WTC11 (cell line): ENCODE measurements around the gene SLAMF1. TPM values are rescaled to one million over a fixed set of nuclear protein-coding genes. Genes with fewer than 3 reads are reported as not detected.

Experiments used
- ATAC-seq: fragments of 200-7000 bp; cut with Tn5 transposase; 2 replicates; pipeline ENCODE4 v1.10.0; 2021; ENCODE audit warnings: mild to moderate bottlenecking, moderate library complexity
- CTCF ChIA-PET: fragments of 300-600 bp; sonication (Branson Sonifier 250); formaldehyde crosslinking; loops from one replicate; lab custom pipeline; 2021; ENCODE audit warnings: antibody characterized with exemption; lab: Charles Lee
- POLR2A ChIA-PET: fragments of 350-600 bp; sonication (Branson Sonifier 250); formaldehyde crosslinking; loops from one replicate; lab custom pipeline; 2021; ENCODE audit warnings: antibody characterized with exemption; lab: Charles Lee
- DNase-seq: peaks from one replicate; pipeline ENCODE4 v3.0.0; 2021; ENCODE audit warnings: low spot score
- H3K27ac Mint-ChIP-seq: 2 replicates; pipeline ENCODE4 v1.8.0; 2021; ENCODE audit warnings: mixed read lengths
- H3K27me3 Mint-ChIP-seq: 2 replicates; pipeline ENCODE4 v1.8.0; 2021; ENCODE audit warnings: low read depth, mild to moderate bottlenecking, moderate library complexity, mixed read lengths
- H3K36me3 Mint-ChIP-seq: 2 replicates; pipeline ENCODE4 v1.8.0; 2021; ENCODE audit warnings: mixed read lengths
- H3K4me1 Mint-ChIP-seq: 2 replicates; pipeline ENCODE4 v1.8.0; 2022; ENCODE audit warnings: mixed read lengths
- H3K4me3 Mint-ChIP-seq: 2 replicates; pipeline ENCODE4 v1.8.0; 2021; ENCODE audit warnings: mild to moderate bottlenecking, moderate library complexity, mixed read lengths
- H3K9me3 Mint-ChIP-seq: 2 replicates; pipeline ENCODE4 v1.8.0; 2021; ENCODE audit warnings: mixed read lengths
- ATF1 ChIP-seq: sonication (generic); formaldehyde crosslinking; IDR thresholded peaks from 2 replicates; pipeline ENCODE4 v1.8.1; 2023; ENCODE audit warnings: mild to moderate bottlenecking, moderate library complexity, missing genetic modification reagents
- CBFB ChIP-seq: sonication (generic); formaldehyde crosslinking; IDR thresholded peaks from 2 replicates; pipeline ENCODE4 v1.8.1; 2022; ENCODE audit warnings: mild to moderate bottlenecking, low read depth, missing genetic modification reagents
- JUN ChIP-seq: sonication (generic); formaldehyde crosslinking; IDR thresholded peaks from 2 replicates; pipeline ENCODE4 v1.8.0; 2023; ENCODE audit warnings: mild to moderate bottlenecking, missing genetic modification reagents
- NFYB ChIP-seq: sonication (generic); formaldehyde crosslinking; conservative IDR thresholded peaks from 2 replicates; pipeline ENCODE4 v1.8.0; 2022; ENCODE audit warnings: low read depth, missing genetic modification reagents
- NR2C2 ChIP-seq: sonication (generic); formaldehyde crosslinking; IDR thresholded peaks from 2 replicates; pipeline ENCODE4 v1.8.0; 2022; ENCODE audit warnings: mild to moderate bottlenecking, missing genetic modification reagents
- RELA ChIP-seq: sonication (generic); formaldehyde crosslinking; IDR thresholded peaks from 2 replicates; pipeline ENCODE4 v1.8.1; 2022; ENCODE audit warnings: missing genetic modification reagents, mild to moderate bottlenecking, borderline replicate concordance
- SOX15 ChIP-seq: fragments of 250-450 bp; sonication (Bioruptor Pico); IDR thresholded peaks from 2 replicates; pipeline ENCODE4 v1.9.0; 2021; ENCODE audit warnings: mild to moderate bottlenecking
- TP53 ChIP-seq: sonication (generic); formaldehyde crosslinking; IDR thresholded peaks from 2 replicates; pipeline ENCODE4 v1.8.1; 2023; ENCODE audit warnings: mild to moderate bottlenecking, missing genetic modification reagents
- ZNF138 ChIP-seq: sonication (generic); formaldehyde crosslinking; conservative IDR thresholded peaks from 2 replicates; pipeline ENCODE4 v1.8.1; 2022; ENCODE audit warnings: mild to moderate bottlenecking, moderate library complexity, missing genetic modification reagents
- ZNF317 ChIP-seq: sonication (generic); formaldehyde crosslinking; IDR thresholded peaks from 2 replicates; pipeline ENCODE4 v1.8.1; 2023; ENCODE audit warnings: low read depth, mild to moderate bottlenecking, moderate library complexity, missing genetic modification reagents, borderline replicate concordance
- ZNF671 ChIP-seq: fragments of 250-450 bp; sonication (Bioruptor Pico); IDR thresholded peaks from 2 replicates; pipeline ENCODE4 v1.8.0; 2021; ENCODE audit warnings: mild to moderate bottlenecking
- total RNA-seq: library from RNA; stranded (reverse); gene quantifications from 3 replicates; pipeline ENCODE4 v1.2.3, GENCODE V29; 2021
- TF ChIP-seq, protein P1 (sequence below): sonication (generic); formaldehyde crosslinking; IDR thresholded peaks from 2 replicates; pipeline ENCODE4 v1.8.0; 2023; ENCODE audit warnings: mild to moderate bottlenecking, missing genetic modification reagents
- TF ChIP-seq, protein P2 (sequence below): sonication (generic); formaldehyde crosslinking; IDR thresholded peaks from 2 replicates; pipeline ENCODE4 v1.8.0; 2022; ENCODE audit warnings: mild to moderate bottlenecking, missing genetic modification reagents
- TF ChIP-seq, protein P3 (sequence below): fragments of 250-450 bp; sonication (Bioruptor Pico); IDR thresholded peaks from 2 replicates; pipeline ENCODE4 v1.9.0; 2021; ENCODE audit warnings: moderate library complexity, mild to moderate bottlenecking, inconsistent platforms, borderline replicate concordance
- TF ChIP-seq, protein P4 (sequence below): sonication (generic); formaldehyde crosslinking; IDR thresholded peaks from 2 replicates; pipeline ENCODE4 v1.8.1; 2022; ENCODE audit warnings: missing genetic modification reagents, borderline replicate concordance
- TF ChIP-seq, protein P5 (sequence below): sonication (generic); formaldehyde crosslinking; IDR thresholded peaks from 2 replicates; pipeline ENCODE4 v1.8.1; 2023; ENCODE audit warnings: mild to moderate bottlenecking, missing genetic modification reagents, borderline replicate concordance
- TF ChIP-seq, protein P6 (sequence below): sonication (generic); formaldehyde crosslinking; IDR thresholded peaks from 2 replicates; pipeline ENCODE4 v1.8.0; 2023; ENCODE audit warnings: missing genetic modification reagents
- TF ChIP-seq, protein P7 (sequence below): sonication (generic); formaldehyde crosslinking; IDR thresholded peaks from 2 replicates; pipeline ENCODE4 v1.8.0; 2022; ENCODE audit warnings: mild to moderate bottlenecking, missing genetic modification reagents
- TF ChIP-seq, protein P8 (sequence below): sonication (generic); formaldehyde crosslinking; IDR thresholded peaks from 2 replicates; pipeline ENCODE4 v1.8.0; 2022; ENCODE audit warnings: mild to moderate bottlenecking, missing genetic modification reagents

Gene SLAMF1
- total RNA-seq, 1 experiment from 2014 or later: 0.15 TPM

DNA sequence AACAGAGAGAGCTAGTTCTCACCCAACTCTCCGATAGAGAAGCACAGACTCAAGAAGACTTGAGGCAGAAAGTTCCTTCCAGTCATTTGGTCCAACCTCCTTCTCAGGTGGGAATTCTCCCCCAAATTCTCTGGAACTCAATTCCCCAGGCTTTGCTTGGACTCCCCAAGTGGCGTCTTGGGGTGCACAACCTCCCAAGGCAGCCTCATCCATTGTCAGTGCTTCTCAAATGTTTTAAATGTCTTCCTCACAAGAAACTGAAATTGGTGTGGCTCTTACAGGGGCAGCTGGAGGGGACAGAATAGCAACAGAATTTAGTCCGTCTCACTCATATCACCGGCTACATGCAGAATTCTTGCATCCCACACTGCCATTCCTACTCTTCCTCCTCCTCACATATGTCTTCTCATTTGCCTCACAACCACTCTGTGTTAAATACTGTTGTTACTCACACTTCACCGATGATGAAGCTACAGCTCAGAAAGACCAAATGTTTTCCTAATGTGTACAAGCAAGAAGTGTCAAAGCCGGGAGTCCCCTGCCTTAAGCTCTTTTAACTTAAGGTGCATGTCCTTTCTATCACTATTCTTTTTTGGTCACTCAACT lies 34.1 kb downstream of the SLAMF1 start (continued):
- TF ChIP-seq, protein P1, sequence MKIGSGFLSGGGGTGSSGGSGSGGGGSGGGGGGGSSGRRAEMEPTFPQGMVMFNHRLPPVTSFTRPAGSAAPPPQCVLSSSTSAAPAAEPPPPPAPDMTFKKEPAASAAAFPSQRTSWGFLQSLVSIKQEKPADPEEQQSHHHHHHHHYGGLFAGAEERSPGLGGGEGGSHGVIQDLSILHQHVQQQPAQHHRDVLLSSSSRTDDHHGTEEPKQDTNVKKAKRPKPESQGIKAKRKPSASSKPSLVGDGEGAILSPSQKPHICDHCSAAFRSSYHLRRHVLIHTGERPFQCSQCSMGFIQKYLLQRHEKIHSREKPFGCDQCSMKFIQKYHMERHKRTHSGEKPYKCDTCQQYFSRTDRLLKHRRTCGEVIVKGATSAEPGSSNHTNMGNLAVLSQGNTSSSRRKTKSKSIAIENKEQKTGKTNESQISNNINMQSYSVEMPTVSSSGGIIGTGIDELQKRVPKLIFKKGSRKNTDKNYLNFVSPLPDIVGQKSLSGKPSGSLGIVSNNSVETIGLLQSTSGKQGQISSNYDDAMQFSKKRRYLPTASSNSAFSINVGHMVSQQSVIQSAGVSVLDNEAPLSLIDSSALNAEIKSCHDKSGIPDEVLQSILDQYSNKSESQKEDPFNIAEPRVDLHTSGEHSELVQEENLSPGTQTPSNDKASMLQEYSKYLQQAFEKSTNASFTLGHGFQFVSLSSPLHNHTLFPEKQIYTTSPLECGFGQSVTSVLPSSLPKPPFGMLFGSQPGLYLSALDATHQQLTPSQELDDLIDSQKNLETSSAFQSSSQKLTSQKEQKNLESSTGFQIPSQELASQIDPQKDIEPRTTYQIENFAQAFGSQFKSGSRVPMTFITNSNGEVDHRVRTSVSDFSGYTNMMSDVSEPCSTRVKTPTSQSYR: no peak
- TF ChIP-seq, protein P2, sequence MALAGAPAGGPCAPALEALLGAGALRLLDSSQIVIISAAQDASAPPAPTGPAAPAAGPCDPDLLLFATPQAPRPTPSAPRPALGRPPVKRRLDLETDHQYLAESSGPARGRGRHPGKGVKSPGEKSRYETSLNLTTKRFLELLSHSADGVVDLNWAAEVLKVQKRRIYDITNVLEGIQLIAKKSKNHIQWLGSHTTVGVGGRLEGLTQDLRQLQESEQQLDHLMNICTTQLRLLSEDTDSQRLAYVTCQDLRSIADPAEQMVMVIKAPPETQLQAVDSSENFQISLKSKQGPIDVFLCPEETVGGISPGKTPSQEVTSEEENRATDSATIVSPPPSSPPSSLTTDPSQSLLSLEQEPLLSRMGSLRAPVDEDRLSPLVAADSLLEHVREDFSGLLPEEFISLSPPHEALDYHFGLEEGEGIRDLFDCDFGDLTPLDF: no peak
- TF ChIP-seq ATF1 (CRISPR knock-in tag) (no peak), ZNF138 (no peak), CBFB (CRISPR knock-in tag) (no peak)
- TF ChIP-seq, protein P3, sequence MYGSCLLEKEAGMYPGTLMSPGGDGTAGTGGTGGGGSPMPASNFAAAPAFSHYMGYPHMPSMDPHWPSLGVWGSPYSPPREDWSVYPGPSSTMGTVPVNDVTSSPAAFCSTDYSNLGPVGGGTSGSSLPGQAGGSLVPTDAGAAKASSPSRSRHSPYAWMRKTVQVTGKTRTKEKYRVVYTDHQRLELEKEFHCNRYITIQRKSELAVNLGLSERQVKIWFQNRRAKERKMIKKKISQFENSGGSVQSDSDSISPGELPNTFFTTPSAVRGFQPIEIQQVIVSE: no peak

DNA sequence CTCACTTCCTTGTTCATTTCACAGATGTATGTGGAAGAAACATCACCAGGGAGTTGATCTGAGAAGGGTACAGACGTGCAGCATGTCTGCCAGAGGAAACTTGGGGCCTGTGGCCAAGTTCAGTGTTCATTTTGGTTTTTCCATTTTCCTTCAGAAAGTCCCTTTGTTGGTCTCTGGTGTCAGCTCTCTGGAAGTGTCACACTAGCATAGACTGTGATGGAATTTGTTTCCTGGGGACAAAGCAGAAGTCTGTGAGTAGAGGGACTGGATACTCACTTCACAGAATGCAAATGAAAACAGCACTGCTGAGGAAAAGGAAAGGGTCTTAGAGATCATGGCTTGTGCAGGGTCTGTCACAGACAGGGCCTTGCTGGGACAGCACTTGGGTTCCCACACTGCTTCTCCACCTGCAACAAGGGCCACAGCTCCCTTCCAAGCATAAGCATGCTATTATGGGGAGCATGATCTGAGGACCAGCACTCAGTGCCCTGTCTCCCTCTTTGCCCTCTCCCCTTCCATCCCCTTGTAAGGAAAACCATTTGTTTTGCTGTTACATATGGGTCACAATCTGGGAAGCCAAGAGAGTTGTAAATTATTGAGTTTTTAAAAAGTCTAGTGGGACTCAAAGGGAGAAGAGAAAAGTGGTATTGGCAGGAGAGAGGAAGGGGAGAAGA lies 36.1 kb downstream of the SLAMF1 start:
- Mint-ChIP-seq H3K9me3 (no peaks in the 10 kb centered on the region), H3K36me3 (no peaks in the 10 kb centered on the region), H3K27ac (peak overlapping the region; percentile 47; the same call in 1 of the 2 replicates), H3K27me3 (no peaks in the 10 kb centered on the region), H3K4me1 (peaks cover 59% of the 10 kb centered on the region), H3K4me3 (no peak overlapping the region)
- POLR2A ChIA-PET: no interaction called here
- CTCF ChIA-PET: interaction anchor here (0.5 to 3.1 kb wide), 4 partner anchors 8 to 245 kb away, joined by 3 to 17 read pairs (median 4); no protein-coding TSS in a partner anchor
- ATAC-seq (no peak), DNase-seq (no peak)
- TF ChIP-seq, protein P4, sequence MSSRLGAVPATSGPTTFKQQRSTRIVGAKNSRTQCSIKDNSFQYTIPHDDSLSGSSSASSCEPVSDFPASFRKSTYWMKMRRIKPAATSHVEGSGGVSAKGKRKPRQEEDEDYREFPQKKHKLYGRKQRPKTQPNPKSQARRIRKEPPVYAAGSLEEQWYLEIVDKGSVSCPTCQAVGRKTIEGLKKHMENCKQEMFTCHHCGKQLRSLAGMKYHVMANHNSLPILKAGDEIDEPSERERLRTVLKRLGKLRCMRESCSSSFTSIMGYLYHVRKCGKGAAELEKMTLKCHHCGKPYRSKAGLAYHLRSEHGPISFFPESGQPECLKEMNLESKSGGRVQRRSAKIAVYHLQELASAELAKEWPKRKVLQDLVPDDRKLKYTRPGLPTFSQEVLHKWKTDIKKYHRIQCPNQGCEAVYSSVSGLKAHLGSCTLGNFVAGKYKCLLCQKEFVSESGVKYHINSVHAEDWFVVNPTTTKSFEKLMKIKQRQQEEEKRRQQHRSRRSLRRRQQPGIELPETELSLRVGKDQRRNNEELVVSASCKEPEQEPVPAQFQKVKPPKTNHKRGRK: no peak
- no peak for TF ChIP-seq NFYB (CRISPR knock-in tag)
- no peak for TF ChIP-seq SOX15
- TF ChIP-seq, protein P5, sequence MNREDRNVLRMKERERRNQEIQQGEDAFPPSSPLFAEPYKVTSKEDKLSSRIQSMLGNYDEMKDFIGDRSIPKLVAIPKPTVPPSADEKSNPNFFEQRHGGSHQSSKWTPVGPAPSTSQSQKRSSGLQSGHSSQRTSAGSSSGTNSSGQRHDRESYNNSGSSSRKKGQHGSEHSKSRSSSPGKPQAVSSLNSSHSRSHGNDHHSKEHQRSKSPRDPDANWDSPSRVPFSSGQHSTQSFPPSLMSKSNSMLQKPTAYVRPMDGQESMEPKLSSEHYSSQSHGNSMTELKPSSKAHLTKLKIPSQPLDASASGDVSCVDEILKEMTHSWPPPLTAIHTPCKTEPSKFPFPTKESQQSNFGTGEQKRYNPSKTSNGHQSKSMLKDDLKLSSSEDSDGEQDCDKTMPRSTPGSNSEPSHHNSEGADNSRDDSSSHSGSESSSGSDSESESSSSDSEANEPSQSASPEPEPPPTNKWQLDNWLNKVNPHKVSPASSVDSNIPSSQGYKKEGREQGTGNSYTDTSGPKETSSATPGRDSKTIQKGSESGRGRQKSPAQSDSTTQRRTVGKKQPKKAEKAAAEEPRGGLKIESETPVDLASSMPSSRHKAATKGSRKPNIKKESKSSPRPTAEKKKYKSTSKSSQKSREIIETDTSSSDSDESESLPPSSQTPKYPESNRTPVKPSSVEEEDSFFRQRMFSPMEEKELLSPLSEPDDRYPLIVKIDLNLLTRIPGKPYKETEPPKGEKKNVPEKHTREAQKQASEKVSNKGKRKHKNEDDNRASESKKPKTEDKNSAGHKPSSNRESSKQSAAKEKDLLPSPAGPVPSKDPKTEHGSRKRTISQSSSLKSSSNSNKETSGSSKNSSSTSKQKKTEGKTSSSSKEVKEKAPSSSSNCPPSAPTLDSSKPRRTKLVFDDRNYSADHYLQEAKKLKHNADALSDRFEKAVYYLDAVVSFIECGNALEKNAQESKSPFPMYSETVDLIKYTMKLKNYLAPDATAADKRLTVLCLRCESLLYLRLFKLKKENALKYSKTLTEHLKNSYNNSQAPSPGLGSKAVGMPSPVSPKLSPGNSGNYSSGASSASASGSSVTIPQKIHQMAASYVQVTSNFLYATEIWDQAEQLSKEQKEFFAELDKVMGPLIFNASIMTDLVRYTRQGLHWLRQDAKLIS (CRISPR knock-in tag): no peak
- TF ChIP-seq, protein P6, sequence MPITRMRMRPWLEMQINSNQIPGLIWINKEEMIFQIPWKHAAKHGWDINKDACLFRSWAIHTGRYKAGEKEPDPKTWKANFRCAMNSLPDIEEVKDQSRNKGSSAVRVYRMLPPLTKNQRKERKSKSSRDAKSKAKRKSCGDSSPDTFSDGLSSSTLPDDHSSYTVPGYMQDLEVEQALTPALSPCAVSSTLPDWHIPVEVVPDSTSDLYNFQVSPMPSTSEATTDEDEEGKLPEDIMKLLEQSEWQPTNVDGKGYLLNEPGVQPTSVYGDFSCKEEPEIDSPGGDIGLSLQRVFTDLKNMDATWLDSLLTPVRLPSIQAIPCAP (CRISPR knock-in tag): no peak
- no peak for TF ChIP-seq TP53 (CRISPR knock-in tag)
- TF ChIP-seq ZNF317 (CRISPR knock-in tag): no peak
- TF ChIP-seq, protein P7, sequence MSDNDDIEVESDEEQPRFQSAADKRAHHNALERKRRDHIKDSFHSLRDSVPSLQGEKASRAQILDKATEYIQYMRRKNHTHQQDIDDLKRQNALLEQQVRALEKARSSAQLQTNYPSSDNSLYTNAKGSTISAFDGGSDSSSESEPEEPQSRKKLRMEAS (CRISPR knock-in tag): no peak
- TF ChIP-seq, protein P2: no peak
- TF ChIP-seq, protein P8, sequence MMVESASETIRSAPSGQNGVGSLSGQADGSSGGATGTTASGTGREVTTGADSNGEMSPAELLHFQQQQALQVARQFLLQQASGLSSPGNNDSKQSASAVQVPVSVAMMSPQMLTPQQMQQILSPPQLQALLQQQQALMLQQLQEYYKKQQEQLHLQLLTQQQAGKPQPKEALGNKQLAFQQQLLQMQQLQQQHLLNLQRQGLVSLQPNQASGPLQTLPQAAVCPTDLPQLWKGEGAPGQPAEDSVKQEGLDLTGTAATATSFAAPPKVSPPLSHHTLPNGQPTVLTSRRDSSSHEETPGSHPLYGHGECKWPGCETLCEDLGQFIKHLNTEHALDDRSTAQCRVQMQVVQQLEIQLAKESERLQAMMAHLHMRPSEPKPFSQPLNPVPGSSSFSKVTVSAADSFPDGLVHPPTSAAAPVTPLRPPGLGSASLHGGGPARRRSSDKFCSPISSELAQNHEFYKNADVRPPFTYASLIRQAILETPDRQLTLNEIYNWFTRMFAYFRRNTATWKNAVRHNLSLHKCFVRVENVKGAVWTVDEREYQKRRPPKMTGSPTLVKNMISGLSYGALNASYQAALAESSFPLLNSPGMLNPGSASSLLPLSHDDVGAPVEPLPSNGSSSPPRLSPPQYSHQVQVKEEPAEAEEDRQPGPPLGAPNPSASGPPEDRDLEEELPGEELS (CRISPR knock-in tag): no peak
- TF ChIP-seq RELA (CRISPR knock-in tag): no peak
- TF ChIP-seq CBFB (CRISPR knock-in tag): no peak
- TF ChIP-seq NR2C2 (CRISPR knock-in tag): no peak
- TF ChIP-seq ZNF671 (CRISPR knock-in tag): no peak
- no peak for TF ChIP-seq JUN
